HG02763 (cell line): ENCODE results near the gene CAMK2A.

Source experiments
- ATAC-seq: cut with Tn5 transposase; IDR thresholded peaks from one replicate; pipeline ENCODE4 v1.9.1; 2021; ENCODE audit warnings: mild to moderate bottlenecking, moderate library complexity; ENCODE audit not compliant: unreplicated experiment

Gene CAMK2A

GRCh38 chr5:150289551-150290390 is at the start of gene CAMK2A:
CAMK2A (minus strand) TSS chr5:150289773; CDS start chr5:150289625, 148 bp downstream.
- ATAC-seq: no peak

GRCh38 chr5:150339165-150339564 is 49.6 kb upstream of the CAMK2A start:
- ATAC-seq: no peak

GRCh38 chr5:150338546-150338945 is 49.0 kb upstream of the CAMK2A start:
- ATAC-seq: no peak

GRCh38 chr5:150335778-150336177 is 46.2 kb upstream of the CAMK2A start:
- ATAC-seq: no peak

GRCh38 chr5:150333400-150333799 is 43.8 kb upstream of the CAMK2A start:
- no peak for ATAC-seq

GRCh38 chr5:150329881-150330876 is 40.6 kb upstream of the CAMK2A start:
- ATAC-seq: no peak

- no peak for ATAC-seq
Observed at GRCh38 chr5:150329038-150329437, 39.5 kb upstream of the CAMK2A start.

GRCh38 chr5:150328515-150328914 is 38.9 kb upstream of the CAMK2A start:
- no peak for ATAC-seq

GRCh38 chr5:150327139-150327538 is 37.6 kb upstream of the CAMK2A start:
- no peak for ATAC-seq

- no peak for ATAC-seq
Observed at GRCh38 chr5:150326707-150327106, 37.1 kb upstream of the CAMK2A start.

GRCh38 chr5:150325426-150325825 is 35.9 kb upstream of the CAMK2A start:
- no peak for ATAC-seq

GRCh38 chr5:150323819-150324218 is 34.2 kb upstream of the CAMK2A start:
- ATAC-seq: no peak

GRCh38 chr5:150323092-150323491 is 33.5 kb upstream of the CAMK2A start:
- no peak for ATAC-seq

- ATAC-seq: no peak
Observed at GRCh38 chr5:150322202-150322601, 32.6 kb upstream of the CAMK2A start.

GRCh38 chr5:150321784-150322183 is 32.2 kb upstream of the CAMK2A start:
- ATAC-seq: no peak

- no peak for ATAC-seq
Observed at GRCh38 chr5:150321211-150321610, 31.6 kb upstream of the CAMK2A start.

- no peak for ATAC-seq
Observed at GRCh38 chr5:150320044-150320613, 30.6 kb upstream of the CAMK2A start.

GRCh38 chr5:150319484-150319790 is 29.9 kb upstream of the CAMK2A start:
- no peak for ATAC-seq

- no peak for ATAC-seq
Observed at GRCh38 chr5:150318613-150319483, 29.3 kb upstream of the CAMK2A start.
